HG03097 (cell line): Measurements from ENCODE around the gene ZNF236.

Experiments
- ATAC-seq: cut with Tn5 transposase; IDR thresholded peaks from one replicate; pipeline ENCODE4 v1.9.1; 2021; ENCODE audit not compliant: unreplicated experiment, low FRiP score

The ZNF236 gene

DNA sequence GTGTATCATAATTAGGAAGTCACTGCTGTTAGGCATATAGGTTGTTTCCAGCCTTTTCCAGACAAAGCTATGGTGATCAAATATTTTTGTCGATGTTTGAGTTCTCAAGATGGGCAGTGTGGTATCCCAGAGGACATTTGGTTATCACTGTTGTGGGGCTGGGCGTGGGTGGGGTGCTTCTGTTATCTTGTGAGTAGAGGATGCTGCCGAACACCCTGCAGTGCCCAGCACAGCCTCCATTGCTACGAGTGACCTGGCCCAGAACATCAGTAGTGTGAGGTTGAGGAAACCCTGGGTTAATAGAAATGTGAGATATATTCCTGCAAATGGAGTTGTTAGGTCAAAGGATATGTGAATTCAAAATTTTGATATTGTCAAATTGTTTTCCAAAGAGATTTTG, 33.2 kb downstream of the ZNF236 start:
- ATAC-seq = no peak

- no peak for ATAC-seq
Observed at GRCh38 chr18:76857476-76857875, 35.1 kb downstream of the ZNF236 start.

DNA sequence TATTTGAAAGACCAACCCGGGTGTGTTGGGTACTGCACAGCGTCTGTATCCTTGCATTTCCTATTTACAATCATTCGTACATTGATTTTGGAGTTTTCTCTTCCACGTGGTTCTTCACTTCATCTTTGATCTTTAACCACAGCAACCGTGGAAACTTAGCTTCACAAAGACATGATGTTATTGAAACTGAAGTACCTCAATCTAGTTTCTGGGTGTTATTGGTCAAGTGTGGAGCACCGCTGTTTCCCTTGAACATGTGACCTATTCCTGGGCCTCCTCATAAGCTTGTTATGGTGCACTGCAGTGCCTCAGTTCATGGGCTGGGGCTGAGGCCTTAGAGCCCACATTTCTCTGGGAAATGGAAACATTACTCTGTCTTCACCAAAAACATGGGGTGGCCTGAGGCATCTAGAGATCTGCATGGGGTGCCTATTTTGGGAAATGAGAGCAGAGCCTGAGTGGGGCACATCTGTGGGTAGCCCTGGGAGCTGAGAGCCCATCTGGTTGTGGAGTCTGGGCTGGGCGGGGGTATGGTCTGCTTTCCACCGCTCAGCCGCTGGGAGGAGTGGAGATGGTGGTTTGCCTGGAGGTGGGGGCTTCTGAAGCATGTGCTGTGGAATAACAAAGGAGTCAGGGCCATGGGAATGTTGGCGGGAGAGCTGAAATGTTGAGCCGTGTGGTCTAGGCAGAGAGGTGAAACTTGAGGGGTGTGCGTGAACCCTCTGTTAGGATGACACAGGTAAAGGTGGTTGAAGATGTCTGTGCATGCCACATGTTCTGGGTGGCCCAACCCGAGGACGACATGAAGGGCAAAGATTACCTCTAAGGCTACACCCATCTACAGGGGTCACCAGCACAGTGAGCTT, 37.4 kb downstream of the ZNF236 start:
- ATAC-seq = no peak

DNA sequence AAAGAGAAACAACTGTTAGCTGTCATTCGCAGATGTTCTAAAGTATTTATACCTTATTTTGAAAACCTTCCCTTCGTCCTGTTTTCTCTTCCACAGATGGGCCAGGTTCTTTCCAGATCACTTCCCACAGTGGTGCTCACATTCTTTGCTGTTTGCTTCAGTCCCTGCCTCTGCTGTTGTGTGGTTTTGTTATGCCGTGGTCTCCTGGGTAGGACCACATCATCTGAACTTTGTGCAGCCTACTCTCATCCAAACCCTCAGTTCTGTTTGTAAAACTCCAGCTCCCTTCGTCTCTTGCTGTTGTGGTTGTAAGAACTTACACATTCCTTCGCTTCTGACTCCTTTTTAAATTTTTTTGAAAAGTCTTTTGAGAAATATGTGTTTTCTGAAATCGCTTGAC, 38.1 kb downstream of the ZNF236 start:
- no peak for ATAC-seq

DNA sequence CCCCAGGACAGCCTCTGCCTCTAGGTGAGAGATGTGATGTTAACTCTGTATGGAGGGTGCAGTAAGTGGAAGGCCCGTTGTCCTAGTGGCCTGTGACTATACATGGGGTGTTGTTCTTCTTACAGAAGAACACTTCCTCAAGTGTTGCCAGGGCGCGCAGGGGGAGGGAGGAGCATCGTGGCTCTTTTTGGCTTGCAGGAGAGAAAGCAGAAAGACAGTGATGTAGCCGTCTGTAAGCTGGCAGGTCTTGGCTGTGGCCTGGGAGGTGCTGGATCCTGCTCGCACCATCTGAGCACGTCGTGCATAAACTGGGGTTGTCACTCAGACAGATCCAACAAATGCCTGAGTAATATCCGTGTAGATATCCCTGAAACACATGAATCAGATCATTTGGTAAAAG, 44.3 kb downstream of the ZNF236 start:
- ATAC-seq = no peak

GRCh38 chr18:76873311-76873710, 51.0 kb downstream of the ZNF236 start:
- no peak for ATAC-seq

GRCh38 chr18:76873713-76874112, 51.4 kb downstream of the ZNF236 start:
- no peak for ATAC-seq

GRCh38 chr18:76874642-76875389, 52.5 kb downstream of the ZNF236 start:
- ATAC-seq = no peak

DNA sequence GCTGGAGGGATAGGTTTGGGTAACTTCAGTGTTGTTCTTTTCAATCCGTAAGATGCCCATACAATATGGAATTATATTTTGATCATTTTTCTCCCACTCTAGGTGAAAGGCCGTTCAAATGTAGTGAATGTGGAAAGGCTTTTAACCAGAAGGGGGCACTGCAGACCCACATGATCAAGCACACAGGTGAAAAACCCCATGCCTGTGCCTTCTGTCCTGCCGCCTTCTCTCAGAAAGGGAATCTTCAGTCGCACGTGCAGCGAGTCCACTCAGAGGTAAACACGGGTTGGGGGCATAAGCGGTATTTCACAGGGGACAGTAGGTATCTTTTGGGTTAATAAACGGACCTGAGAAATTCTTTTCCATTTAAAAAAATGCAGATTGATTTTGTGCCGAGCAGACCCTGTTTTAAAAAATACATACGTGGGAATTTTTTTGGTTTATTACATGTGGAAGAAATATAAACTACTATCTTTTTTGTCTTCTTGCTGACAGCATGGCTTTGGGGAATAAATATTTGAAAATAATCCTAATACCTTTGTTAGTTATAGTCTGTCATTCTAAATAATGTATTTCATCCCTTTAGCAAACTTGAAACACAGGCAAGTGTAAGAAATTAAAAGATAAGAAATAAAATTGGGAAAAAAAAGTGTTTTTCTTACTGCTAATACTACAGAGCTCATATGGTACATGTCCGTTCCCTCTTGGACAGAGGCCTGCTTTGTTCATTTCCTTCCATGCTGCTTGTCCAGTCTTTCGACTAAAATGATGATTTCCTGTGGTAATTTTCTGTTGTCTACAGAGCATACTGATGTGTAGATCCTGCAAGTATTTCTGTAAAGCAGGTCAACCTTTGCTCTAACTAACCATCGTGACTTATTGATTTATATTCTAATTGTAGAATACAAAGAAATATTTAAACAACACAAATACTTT, 53.3 kb downstream of the ZNF236 start:
- ATAC-seq = no peak

GRCh38 chr18:76878426-76878825, 56.1 kb downstream of the ZNF236 start:
- ATAC-seq = no peak

DNA sequence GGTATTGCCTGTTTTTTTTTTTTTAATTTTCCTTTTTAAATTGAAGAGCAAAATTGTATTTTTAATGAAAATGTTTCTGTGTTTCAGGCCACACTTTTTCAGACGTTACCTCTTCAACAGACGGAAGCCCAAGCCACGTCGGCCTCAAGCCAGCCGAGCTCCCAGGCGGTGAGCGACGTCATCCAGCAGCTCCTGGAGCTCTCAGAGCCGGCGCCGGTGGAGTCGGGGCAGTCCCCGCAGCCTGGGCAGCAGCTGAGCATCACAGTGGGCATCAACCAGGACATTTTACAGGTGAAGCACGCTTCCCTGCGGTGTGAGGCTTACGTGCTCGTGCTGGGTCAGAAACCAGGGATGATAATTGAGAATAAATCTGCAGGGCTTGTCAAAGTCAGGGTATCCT, 57.7 kb downstream of the ZNF236 start:
- ATAC-seq = no peak

GRCh38 chr18:76881744-76882143, 59.4 kb downstream of the ZNF236 start:
- ATAC-seq = no peak

DNA sequence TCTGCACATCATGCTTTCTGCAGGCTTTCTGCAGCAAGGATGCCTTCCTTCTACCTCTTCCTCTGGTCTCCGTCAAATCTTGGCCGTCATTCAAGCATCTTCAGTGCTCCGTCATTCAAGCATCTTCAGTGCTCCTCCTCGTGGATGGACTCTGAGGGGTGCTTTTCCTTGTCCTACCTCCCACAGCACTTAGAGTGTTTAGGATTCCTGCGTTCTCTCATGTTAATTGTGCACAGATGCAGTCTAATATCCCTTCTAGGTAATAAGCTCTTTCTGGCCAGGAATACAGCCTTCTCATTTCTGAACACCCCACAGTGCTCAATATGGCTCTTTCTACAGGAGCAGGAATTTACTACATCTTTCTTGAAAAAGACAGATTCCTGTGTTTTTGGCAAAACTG, 59.8 kb downstream of the ZNF236 start:
- ATAC-seq = no peak

- no peak for ATAC-seq
Observed at GRCh38 chr18:76885001-76885400, 62.6 kb downstream of the ZNF236 start.

GRCh38 chr18:76886112-76886511, 63.8 kb downstream of the ZNF236 start:
- ATAC-seq = no peak

GRCh38 chr18:76889091-76889699, 66.8 kb downstream of the ZNF236 start:
- no peak for ATAC-seq

- no peak for ATAC-seq
Observed at GRCh38 chr18:76892832-76893231, 70.5 kb downstream of the ZNF236 start.

DNA sequence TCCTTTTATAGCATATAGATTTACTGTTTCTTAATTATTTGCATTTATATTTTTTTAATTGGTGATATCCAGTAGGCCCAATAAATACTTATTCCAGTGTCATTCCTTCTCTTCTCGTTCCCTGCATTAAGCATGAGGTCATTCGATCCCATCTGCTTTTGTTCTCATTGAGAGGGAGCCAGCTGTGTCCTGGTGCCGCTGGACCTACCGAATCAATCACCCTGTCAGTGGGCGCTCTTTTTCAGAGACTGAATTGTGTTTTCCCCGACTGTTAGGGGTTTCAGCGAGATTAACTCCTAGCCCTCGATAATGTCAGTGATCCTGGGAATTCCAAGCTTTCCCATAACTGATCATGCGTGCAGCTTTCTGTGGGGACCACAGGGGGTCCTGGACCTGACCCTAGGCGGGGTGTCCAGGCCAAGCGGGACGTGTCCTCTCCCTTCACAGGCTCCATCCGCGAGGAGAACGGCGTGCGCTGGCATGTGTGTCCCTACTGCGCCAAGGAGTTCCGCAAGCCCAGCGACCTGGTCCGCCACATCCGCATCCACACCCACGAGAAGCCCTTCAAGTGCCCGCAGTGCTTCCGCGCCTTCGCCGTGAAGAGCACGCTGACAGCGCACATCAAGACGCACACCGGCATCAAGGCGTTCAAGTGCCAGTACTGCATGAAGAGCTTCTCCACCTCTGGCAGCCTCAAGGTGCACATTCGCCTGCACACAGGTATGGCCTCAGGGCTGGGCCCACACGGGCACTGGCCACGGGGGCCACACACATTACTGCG, 72.4 kb downstream of the ZNF236 start:
- no peak for ATAC-seq

DNA sequence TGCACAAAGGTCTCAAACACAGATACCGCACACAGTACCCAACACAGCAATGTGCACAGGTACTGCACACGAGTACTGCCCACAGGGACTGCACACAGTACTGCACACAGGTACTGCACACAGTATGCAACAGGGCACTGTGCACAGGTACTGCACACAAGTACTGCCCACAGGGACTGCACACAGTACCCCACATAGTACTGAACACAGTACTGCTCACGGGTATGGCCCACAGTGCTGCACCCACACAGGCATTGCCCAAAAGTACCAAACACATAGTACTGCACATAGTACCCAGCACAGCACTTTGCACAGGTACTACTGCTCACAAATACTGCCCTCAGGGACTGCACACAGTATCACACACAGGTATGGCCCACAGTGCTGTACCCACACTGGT, 73.1 kb downstream of the ZNF236 start:
- ATAC-seq = no peak

DNA sequence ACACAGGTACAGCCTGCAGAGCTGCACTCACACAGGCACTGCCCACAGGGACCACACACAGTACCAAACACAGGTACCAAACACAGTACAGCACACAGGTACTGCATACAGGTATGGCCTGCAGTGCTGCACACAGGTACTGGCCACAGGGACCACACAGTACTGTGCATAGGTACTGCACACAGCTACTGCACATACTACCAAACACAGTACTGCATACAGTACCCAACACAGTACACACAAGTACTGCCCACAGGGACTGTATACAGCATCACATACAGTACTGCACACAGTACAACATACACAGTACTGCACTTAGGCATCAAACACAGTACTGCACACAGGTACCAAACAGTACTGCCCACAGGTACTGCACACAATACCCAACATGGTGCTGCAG, 74.3 kb downstream of the ZNF236 start:
- ATAC-seq = no peak
